ENCODE results near the gene ZXDC.
A peak's percentile ranks its signal among the peaks of the same experiment; 100 is the strongest.

The ZXDC gene

DNA sequence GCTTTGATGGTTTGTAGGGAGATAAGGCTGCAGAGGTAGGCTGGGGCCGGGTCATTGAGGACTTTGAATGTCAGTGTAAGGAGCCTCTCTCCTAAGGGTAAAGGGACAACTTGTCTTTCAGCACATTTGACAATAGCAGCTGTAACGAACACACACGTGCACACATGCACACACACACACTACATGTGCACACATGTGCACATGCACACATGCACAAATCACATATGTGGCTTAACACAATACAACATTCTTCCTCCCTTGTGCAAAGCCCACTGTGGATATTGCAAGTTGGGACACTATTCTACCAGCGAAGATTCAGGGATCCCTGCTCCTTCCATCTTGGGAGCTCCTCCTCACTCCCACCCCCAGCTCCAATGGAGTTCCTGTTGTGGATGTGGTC lies 82.1 kb downstream of the ZXDC start:
- peaks cover 0 to 9% of the 10 kb centered on the region in 2 donors for H3K27me3 ChIP-seq (ENCODE audit: control insufficient read depth in 1 of 2, insufficient read depth in 2 of 2, low read length in 2 of 2)
- H3K4me3 ChIP-seq (ENCODE audit: low read depth in 1 of 2, low read length in 2 of 2) = no peak overlapping the region
- H3K4me1 ChIP-seq (ENCODE audit: insufficient read depth, low read length) = peaks cover 17% of the 10 kb centered on the region
- H3K9me3 ChIP-seq (ENCODE audit: low read length) = no peaks in the 10 kb centered on the region
- no peaks in the 10 kb centered on the region for H3K36me3 ChIP-seq (ENCODE audit: insufficient read depth, low read length)
- H3K9ac ChIP-seq (ENCODE audit: low read length) = no peak overlapping the region
- H3K27ac ChIP-seq (ENCODE audit: low read depth, low read length) = no peak overlapping the region

DNA sequence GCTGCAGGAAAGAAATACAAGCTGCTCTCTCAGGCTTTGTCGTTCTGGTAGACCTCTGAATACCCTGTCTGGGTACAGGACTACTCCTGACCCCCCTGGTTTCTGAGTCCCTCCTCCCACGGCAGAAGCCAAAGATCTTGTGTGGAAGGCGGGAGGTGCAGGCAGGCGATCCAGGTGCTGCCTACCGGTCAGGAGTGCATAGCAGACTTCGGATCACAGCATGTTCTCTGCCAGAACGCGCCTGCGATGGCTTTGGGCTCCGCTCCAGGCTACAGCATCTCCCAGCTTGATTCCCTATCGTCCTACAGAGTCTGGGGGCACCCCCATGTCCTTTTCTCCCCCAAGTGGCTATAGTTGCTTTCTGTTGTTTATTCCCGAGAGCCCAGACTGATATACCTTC lies 83.4 kb downstream of the ZXDC start:
- Histone ChIP-seq H3K27ac (ENCODE audit: low read depth, low read length) (no peak overlapping the region), H3K27me3 (ENCODE audit: control insufficient read depth in 1 of 2, insufficient read depth in 2 of 2, low read length in 2 of 2) (peaks cover 0 to 9% of the 10 kb centered on the region in 2 donors), H3K9me3 (ENCODE audit: low read length) (no peaks in the 10 kb centered on the region), H3K4me1 (ENCODE audit: insufficient read depth, low read length) (peaks cover 12% of the 10 kb centered on the region), H3K4me3 (ENCODE audit: low read depth in 1 of 2, low read length in 2 of 2) (no peak overlapping the region), H3K36me3 (ENCODE audit: insufficient read depth, low read length) (no peaks in the 10 kb centered on the region), H3K9ac (ENCODE audit: low read length) (no peak overlapping the region)

DNA sequence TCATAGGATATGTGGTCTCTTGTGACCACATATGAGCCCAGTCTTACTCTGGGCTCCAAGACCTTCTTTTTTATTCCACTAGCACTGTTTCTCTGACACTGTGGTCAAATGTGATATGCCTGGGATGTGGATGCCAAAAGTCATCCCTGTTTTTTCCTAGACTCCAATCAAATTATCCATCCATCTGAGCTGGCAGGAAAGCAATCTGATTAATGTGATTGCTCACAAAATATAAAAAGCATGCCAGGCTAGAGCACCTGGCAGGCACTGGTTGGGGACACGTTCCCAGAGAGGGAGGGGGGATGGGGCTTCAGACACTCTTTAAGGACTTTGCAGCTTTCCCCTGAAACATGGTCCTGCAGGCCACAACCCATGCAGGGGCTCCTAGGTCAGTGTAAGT lies 84.1 kb downstream of the ZXDC start:
- no peaks in the 10 kb centered on the region for H3K36me3 ChIP-seq (ENCODE audit: insufficient read depth, low read length)
- peaks cover 0 to 9% of the 10 kb centered on the region in 2 donors for H3K27me3 ChIP-seq (ENCODE audit: control insufficient read depth in 1 of 2, insufficient read depth in 2 of 2, low read length in 2 of 2)
- no peak overlapping the region for H3K9ac ChIP-seq (ENCODE audit: low read length)
- peaks cover 11% of the 10 kb centered on the region for H3K4me1 ChIP-seq (ENCODE audit: insufficient read depth, low read length)
- H3K27ac ChIP-seq (ENCODE audit: low read depth, low read length) = no peak overlapping the region
- H3K9me3 ChIP-seq (ENCODE audit: low read length) = no peaks in the 10 kb centered on the region
- H3K4me3 ChIP-seq (ENCODE audit: low read depth in 1 of 2, low read length in 2 of 2) = no peak overlapping the region

DNA sequence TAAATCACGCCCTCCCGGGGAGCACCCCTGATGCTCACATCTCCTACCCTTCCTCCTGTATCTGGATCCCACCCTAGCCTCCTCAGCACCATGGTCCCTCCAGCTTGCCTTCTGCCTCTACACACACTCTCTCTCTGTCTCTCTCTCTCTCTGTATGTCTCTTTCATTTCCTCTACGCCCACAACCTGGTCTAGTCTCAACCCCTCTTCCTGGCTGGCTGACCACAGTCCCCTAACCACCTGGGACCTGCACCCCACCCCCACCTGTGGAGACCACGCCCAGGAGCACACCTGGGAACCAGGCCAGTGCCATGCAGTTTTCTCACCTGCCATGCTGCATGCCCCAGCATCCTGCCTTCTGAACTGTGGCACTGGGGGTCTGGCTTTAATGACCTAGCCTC lies 84.9 kb downstream of the ZXDC start:
- H3K4me1 ChIP-seq (ENCODE audit: insufficient read depth, low read length) = peaks cover 11% of the 10 kb centered on the region
- H3K27me3 ChIP-seq (ENCODE audit: control insufficient read depth in 1 of 2, insufficient read depth in 2 of 2, low read length in 2 of 2) = peaks cover 0 to 9% of the 10 kb centered on the region in 2 donors
- no peak overlapping the region for H3K27ac ChIP-seq (ENCODE audit: low read depth, low read length)
- H3K4me3 ChIP-seq (ENCODE audit: low read depth in 1 of 2, low read length in 2 of 2) = no peak overlapping the region
- H3K9me3 ChIP-seq (ENCODE audit: low read length) = no peaks in the 10 kb centered on the region
- H3K9ac ChIP-seq (ENCODE audit: low read length) = no peak overlapping the region
- H3K36me3 ChIP-seq (ENCODE audit: insufficient read depth, low read length) = no peaks in the 10 kb centered on the region

DNA sequence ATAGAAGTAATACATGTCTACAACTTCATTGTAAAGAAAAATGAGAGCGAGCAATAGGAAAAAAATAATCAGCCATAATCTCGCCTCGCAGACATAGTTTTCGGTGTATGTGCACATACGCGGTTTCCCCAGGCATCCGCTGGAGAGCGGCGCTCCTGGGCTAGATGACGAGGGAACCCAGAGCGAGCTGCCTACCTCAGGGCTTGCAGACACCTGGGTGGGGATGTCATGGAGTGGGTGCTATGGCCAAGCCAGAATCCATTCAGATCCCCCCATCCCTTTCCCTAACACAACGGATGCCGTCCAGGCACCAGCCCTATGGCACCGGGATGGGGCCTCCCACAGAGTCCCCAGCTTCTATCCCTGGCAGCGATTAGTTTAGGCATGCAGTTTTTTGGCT lies 85.5 kb downstream of the ZXDC start:
- no peak overlapping the region for H3K9ac ChIP-seq (ENCODE audit: low read length)
- H3K9me3 ChIP-seq (ENCODE audit: low read length) = no peaks in the 10 kb centered on the region
- no peaks in the 10 kb centered on the region for H3K36me3 ChIP-seq (ENCODE audit: insufficient read depth, low read length)
- H3K4me3 ChIP-seq (ENCODE audit: low read depth in 1 of 2, low read length in 2 of 2) = no peak overlapping the region
- H3K27me3 ChIP-seq (ENCODE audit: control insufficient read depth in 1 of 2, insufficient read depth in 2 of 2, low read length in 2 of 2) = peaks cover 0 to 3% of the 10 kb centered on the region in 2 donors
- no peak overlapping the region for H3K27ac ChIP-seq (ENCODE audit: low read depth, low read length)
- H3K4me1 ChIP-seq (ENCODE audit: insufficient read depth, low read length) = peaks cover 8% of the 10 kb centered on the region

DNA sequence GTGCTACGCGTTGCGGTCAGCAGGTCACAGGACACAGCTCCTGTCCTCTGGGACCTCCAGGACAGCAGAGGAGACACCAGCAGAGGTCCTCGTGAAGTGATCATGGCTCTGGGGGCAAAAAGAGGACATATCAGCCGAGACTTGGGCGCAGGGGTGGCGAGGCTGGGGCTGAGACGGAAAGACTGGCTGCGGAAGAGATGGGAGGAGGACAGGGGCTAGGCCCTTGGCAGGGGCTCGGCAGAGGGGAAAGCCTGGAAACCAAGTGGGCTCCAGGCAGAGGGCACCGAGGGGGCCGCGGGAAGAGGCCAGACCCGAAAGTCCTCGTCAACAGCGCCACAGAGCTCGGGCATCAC lies 85.9 kb downstream of the ZXDC start:
- no peak overlapping the region for H3K4me3 ChIP-seq (ENCODE audit: low read depth in 1 of 2, low read length in 2 of 2)
- H3K9ac ChIP-seq (ENCODE audit: low read length) = no peak overlapping the region
- no peaks in the 10 kb centered on the region for H3K27me3 ChIP-seq (ENCODE audit: control insufficient read depth in 1 of 2, insufficient read depth in 2 of 2, low read length in 2 of 2)
- H3K36me3 ChIP-seq (ENCODE audit: insufficient read depth, low read length) = no peaks in the 10 kb centered on the region
- H3K9me3 ChIP-seq (ENCODE audit: low read length) = no peaks in the 10 kb centered on the region
- H3K4me1 ChIP-seq (ENCODE audit: insufficient read depth, low read length) = peaks cover 6% of the 10 kb centered on the region
- H3K27ac ChIP-seq (ENCODE audit: low read depth, low read length) = no peak overlapping the region

DNA sequence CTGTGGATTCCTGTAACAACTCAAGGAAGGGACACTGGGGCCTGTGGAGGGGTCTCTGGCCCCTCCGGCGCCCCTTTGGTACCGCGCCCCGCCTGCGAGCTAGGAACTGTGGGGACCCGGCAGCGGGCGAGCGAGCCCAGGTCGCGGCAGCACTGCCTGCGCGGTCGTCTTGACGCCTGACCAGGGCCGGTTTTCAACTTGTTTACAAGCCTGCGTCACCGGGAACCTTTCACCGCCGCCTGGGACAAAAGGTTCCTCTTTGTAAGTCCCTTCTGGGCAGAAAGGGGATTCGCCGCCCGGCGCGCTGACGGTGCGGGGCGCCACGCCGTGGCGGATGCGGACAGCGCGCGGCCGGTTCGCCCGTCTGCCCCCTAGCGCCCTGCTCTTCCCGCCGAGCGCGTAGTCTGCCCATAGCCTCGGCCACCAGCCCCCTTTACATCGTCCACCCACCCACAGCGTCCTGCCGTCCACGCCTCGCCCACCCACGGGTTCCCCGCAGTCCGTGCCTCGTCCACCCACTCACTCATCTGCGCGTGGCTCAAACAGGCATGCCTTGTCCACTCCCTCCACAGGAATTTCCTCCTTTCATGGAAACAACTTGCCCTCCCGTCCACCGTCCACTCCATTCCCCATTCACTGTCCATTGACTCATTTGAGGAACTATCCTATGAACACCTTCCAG lies 86.4 kb downstream of the ZXDC start:
- peaks cover 2% of the 10 kb centered on the region for H3K4me1 ChIP-seq (ENCODE audit: insufficient read depth, low read length)
- H3K9me3 ChIP-seq (ENCODE audit: low read length) = no peaks in the 10 kb centered on the region
- no peak overlapping the region for H3K9ac ChIP-seq (ENCODE audit: low read length)
- H3K27ac ChIP-seq (ENCODE audit: low read depth, low read length) = peak overlapping the region; percentile 20
- H3K4me3 ChIP-seq (ENCODE audit: low read depth in 1 of 2, low read length in 2 of 2) = peak overlapping the region; percentile 27 to 54
- no peaks in the 10 kb centered on the region for H3K27me3 ChIP-seq (ENCODE audit: control insufficient read depth in 1 of 2, insufficient read depth in 2 of 2, low read length in 2 of 2)
- H3K36me3 ChIP-seq (ENCODE audit: insufficient read depth, low read length) = no peaks in the 10 kb centered on the region
